Fibroblast of lung (primary cell): Measurements from ENCODE around the gene TMEM119. TPM values are rescaled to one million over a fixed set of nuclear protein-coding genes. Genes with fewer than 3 reads are reported as not detected.
A peak's percentile ranks its signal among the peaks of the same experiment; 100 is the strongest.

Source experiments
- DNase-seq, 2 donors: peaks; one replicate each; pipeline versions ENCODE4 v3.0.0 to v3.0.0-alpha.2; 2010; ENCODE audit warnings: low read depth in 2 of 2
- H2AFZ ChIP-seq: 2 replicates; pipeline ENCODE4 v1.5.1; 2012; ENCODE audit warnings: low read length, control low read depth, inconsistent platforms
- H3K27ac ChIP-seq: 2 replicates; pipeline ENCODE4 v1.5.1; 2011; ENCODE audit warnings: low read length, control low read depth; ENCODE audit not compliant: insufficient read depth
- H3K27me3 ChIP-seq: 2 replicates; pipeline ENCODE4 v1.5.1; 2011; ENCODE audit warnings: mild to moderate bottlenecking, low read length; ENCODE audit not compliant: control insufficient read depth, insufficient read depth
- H3K36me3 ChIP-seq: 2 replicates; pipeline ENCODE4 v1.5.1; 2011; ENCODE audit warnings: low read length; ENCODE audit not compliant: control insufficient read depth, insufficient read depth
- H3K4me1 ChIP-seq: 2 replicates; pipeline ENCODE4 v1.5.1; 2011; ENCODE audit warnings: low read length; ENCODE audit not compliant: control insufficient read depth, insufficient read depth; ENCODE audit errors: extremely low read depth
- H3K4me2 ChIP-seq: 2 replicates; pipeline ENCODE4 v1.5.1; 2011; ENCODE audit warnings: low read length, control low read depth; ENCODE audit not compliant: insufficient read depth; ENCODE audit errors: extremely low read depth
- H3K4me3 ChIP-seq, 4 experiments: fragments of 200-600 bp in 1 of 4; sonication (generic) in 1 of 4; replicated peaks in 1 of 4; 2 replicates each; pipeline ENCODE4 v1.5.1; 2011 to 2016; ENCODE audit warnings: low read length in 4 of 4, low read depth in 3 of 4, mild to moderate bottlenecking in 3 of 4, control low read depth in 2 of 4, inconsistent platforms in 1 of 4, mixed read lengths in 1 of 4; ENCODE audit not compliant: insufficient read depth in 1 of 4; ENCODE audit errors: control extremely low read depth in 1 of 4
- H3K79me2 ChIP-seq: 2 replicates; pipeline ENCODE4 v1.5.1; 2012; ENCODE audit warnings: mild to moderate bottlenecking, low read length, inconsistent platforms; ENCODE audit not compliant: control insufficient read depth, insufficient read depth
- H3K9ac ChIP-seq: 2 replicates; pipeline ENCODE4 v1.5.1; 2011; ENCODE audit warnings: mild to moderate bottlenecking, low read length, control low read depth; ENCODE audit not compliant: insufficient read depth
- H3K9me3 ChIP-seq: 2 replicates; pipeline ENCODE4 v1.5.1; 2012; ENCODE audit warnings: low read depth, low read length; ENCODE audit not compliant: control insufficient read depth, insufficient read depth
- H4K20me1 ChIP-seq: 2 replicates; pipeline ENCODE4 v1.5.1; 2011; ENCODE audit warnings: low read length; ENCODE audit not compliant: control insufficient read depth, insufficient read depth; ENCODE audit errors: extremely low read depth
- CTCF ChIP-seq, 2 donors: IDR thresholded peaks in 1 of 2; conservative IDR thresholded peaks in 1 of 2; 1 replicate in 1 of 2; 2 replicates in 1 of 2; pipeline ENCODE4 v1.5.1; 2011 to 2012; ENCODE audit warnings: low read length in 2 of 2, control low read depth in 1 of 2, inconsistent platforms in 1 of 2, low read depth in 1 of 2, mild to moderate bottlenecking in 1 of 2
- EZH2 ChIP-seq: IDR thresholded peaks from 2 replicates; pipeline ENCODE4 v1.5.1; 2012; ENCODE audit warnings: low read length, control low read depth, mild to moderate bottlenecking; ENCODE audit errors: missing control alignments
- polyA plus RNA-seq, 2 donors: library from polyadenylated mRNA; depleted of rRNA in 1 of 2; stranded (reverse) in 1 of 2; unstranded in 1 of 2; fragments of >200 nt; gene quantifications; 2 replicates each; pipeline ENCODE4 v1.2.1, GENCODE V29; 2011 to 2012; ENCODE audit warnings: missing spikeins in 1 of 2
- total RNA-seq: library from RNA; depleted of rRNA; stranded (reverse); fragments of >200 nt; gene quantifications from 2 replicates; pipeline ENCODE4 v1.2.1, GENCODE V29; 2014

Gene TMEM119
- total and polyA plus RNA-seq, 2 donors (not counting 1 experiment from before 2014, with no cell fraction given), result 154 to 358 TPM

- H3K27me3 ChIP-seq, result no peaks in the 10 kb centered on the region
- no peak for DNase-seq
Observed at GRCh38 chr12:108595711-108596647, 1.9 kb downstream of the TMEM119 start.

GRCh38 chr12:108594960-108595710 is 2.7 kb downstream of the TMEM119 start:
- peak overlapping the region; percentile 4 for H3K9ac ChIP-seq
- TF ChIP-seq CTCF (conservative IDR thresholded peaks at IDR 0.05 in 1 of 2, IDR thresholded peaks at IDR 0.05 in 1 of 2; ENCODE audit: low read depth in 1 of 2, low read length in 2 of 2), result no peak
- peak overlapping the region; percentile 66 to 97 (median 82) for H3K4me3 ChIP-seq
- peaks cover 35% of the 10 kb centered on the region for H3K79me2 ChIP-seq
- DNase-seq, result no peak
- H4K20me1 ChIP-seq, result no peaks in the 10 kb centered on the region
- H3K27me3 ChIP-seq, result no peaks in the 10 kb centered on the region
- peaks cover 19% of the 10 kb centered on the region for H3K4me1 ChIP-seq
- no peak overlapping the region for H3K27ac ChIP-seq
- peak overlapping the region; percentile 94 for H3K4me2 ChIP-seq
- H3K36me3 ChIP-seq, result peaks cover 19% of the 10 kb centered on the region
- H3K9me3 ChIP-seq, result no peaks in the 10 kb centered on the region
- no peak overlapping the region for H2AFZ ChIP-seq

More at GRCh38 chr12:108595711-108596647, 1.9 kb downstream of the TMEM119 start:
- TF ChIP-seq EZH2 (no peak), CTCF (conservative IDR thresholded peaks at IDR 0.05 in 1 of 2, IDR thresholded peaks at IDR 0.05 in 1 of 2; ENCODE audit: low read depth in 1 of 2, low read length in 2 of 2) (no peak)
- Histone ChIP-seq H3K9me3 (no peaks in the 10 kb centered on the region), H3K4me3 (peak overlapping the region; percentile 66 to 97 (median 82)), H4K20me1 (no peaks in the 10 kb centered on the region), H3K9ac (peak overlapping the region; percentile 4), H2AFZ (no peak overlapping the region), H3K27ac (peak overlapping the region; percentile 28), H3K36me3 (peaks cover 19% of the 10 kb centered on the region), H3K4me1 (peaks cover 19% of the 10 kb centered on the region), H3K4me2 (peak overlapping the region; percentile 94), H3K79me2 (peaks cover 35% of the 10 kb centered on the region)

DNA sequence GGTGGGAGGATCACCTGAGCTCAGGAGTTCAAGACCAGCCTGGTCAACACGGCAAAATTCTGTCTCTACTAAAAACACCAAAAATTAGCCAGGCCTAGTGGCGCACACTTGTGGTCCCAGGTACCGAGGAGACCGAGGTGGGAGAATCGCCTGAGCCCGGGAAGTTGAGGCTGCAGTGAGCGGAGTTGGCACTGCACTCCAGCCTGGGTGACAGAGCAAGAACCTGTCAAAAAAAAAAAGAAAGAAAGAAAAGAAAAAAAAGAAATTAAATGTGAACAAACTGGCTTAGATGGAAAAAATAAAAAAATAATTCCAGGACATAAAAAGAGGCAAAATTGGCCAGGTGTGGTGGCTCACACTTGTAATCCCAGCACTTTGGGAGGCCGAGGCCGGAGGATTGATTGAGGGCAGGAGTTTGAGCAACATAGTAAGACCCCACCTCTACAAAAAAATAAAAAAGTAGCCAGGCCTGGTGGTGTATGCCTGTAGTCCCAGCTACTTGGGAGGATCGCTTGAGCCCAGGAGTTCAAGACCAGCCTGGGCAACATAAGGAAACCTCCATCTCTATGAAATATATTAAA is 3.5 kb downstream of the TMEM119 start:
- no peaks in the 10 kb centered on the region for H3K27me3 ChIP-seq
- H3K79me2 ChIP-seq, result peaks cover 35% of the 10 kb centered on the region
- H3K9me3 ChIP-seq, result no peaks in the 10 kb centered on the region
- no peak for DNase-seq
- peak overlapping the region; percentile 52 for H3K4me2 ChIP-seq
- H3K4me3 ChIP-seq, result peak overlapping the region in 1 of 4 experiments; percentile 87
- peaks cover 20% of the 10 kb centered on the region for H3K4me1 ChIP-seq
- H2AFZ ChIP-seq, result no peak overlapping the region
- H3K27ac ChIP-seq, result no peak overlapping the region
- no peak for TF ChIP-seq CTCF (conservative IDR thresholded peaks at IDR 0.05 in 1 of 2, IDR thresholded peaks at IDR 0.05 in 1 of 2; ENCODE audit: low read depth in 1 of 2, low read length in 2 of 2)
- TF ChIP-seq EZH2, result no peak
- no peaks in the 10 kb centered on the region for H4K20me1 ChIP-seq
- peaks cover 19% of the 10 kb centered on the region for H3K36me3 ChIP-seq
- no peak overlapping the region for H3K9ac ChIP-seq
